ENCODE results near the gene CMC1.

The CMC1 gene

GRCh38 chr3:28320981-28321380 is 79.6 kb downstream of the CMC1 start:
- H3K4me3 ChIP-seq (ENCODE audit: low read depth, low read length), result no peak overlapping the region
- TF ChIP-seq CTCF (IDR thresholded peaks at IDR 0.05; ENCODE audit: borderline replicate concordance, insufficient read depth, low read depth, low read length), result no peak

- H3K4me3 ChIP-seq (ENCODE audit: low read depth, low read length), result no peak overlapping the region
- TF ChIP-seq CTCF (IDR thresholded peaks at IDR 0.05; ENCODE audit: borderline replicate concordance, insufficient read depth, low read depth, low read length), result no peak
These were observed 81.0 kb downstream of the CMC1 start for GRCh38 chr3:28322464-28322863.

GRCh38 chr3:28326458-28326926 is 85.1 kb downstream of the CMC1 start:
- no peak overlapping the region for H3K4me3 ChIP-seq (ENCODE audit: low read depth, low read length)
- TF ChIP-seq CTCF (IDR thresholded peaks at IDR 0.05; ENCODE audit: borderline replicate concordance, insufficient read depth, low read depth, low read length), result no peak

GRCh38 chr3:28328188-28329151 is 87.1 kb downstream of the CMC1 start:
- no peak overlapping the region for H3K4me3 ChIP-seq (ENCODE audit: low read depth, low read length)
- TF ChIP-seq CTCF (IDR thresholded peaks at IDR 0.05; ENCODE audit: borderline replicate concordance, insufficient read depth, low read depth, low read length), result peak; percentile 11; the same call in 1 of the 2 replicates

- no peak for TF ChIP-seq CTCF (IDR thresholded peaks at IDR 0.05; ENCODE audit: borderline replicate concordance, insufficient read depth, low read depth, low read length)
These were observed 93.1 kb downstream of the CMC1 start for GRCh38 chr3:28334552-28334951.

GRCh38 chr3:28335246-28335645 is 93.8 kb downstream of the CMC1 start:
- no peak overlapping the region for H3K4me3 ChIP-seq (ENCODE audit: low read depth, low read length)
- no peak for TF ChIP-seq CTCF (IDR thresholded peaks at IDR 0.05; ENCODE audit: borderline replicate concordance, insufficient read depth, low read depth, low read length)

More at GRCh38 chr3:28334552-28334951, 93.1 kb downstream of the CMC1 start:
- no peak overlapping the region for H3K4me3 ChIP-seq (ENCODE audit: low read depth, low read length)

- no peak overlapping the region for H3K4me3 ChIP-seq (ENCODE audit: low read depth, low read length)
- no peak for TF ChIP-seq CTCF (IDR thresholded peaks at IDR 0.05; ENCODE audit: borderline replicate concordance, insufficient read depth, low read depth, low read length)
These were observed 95.8 kb downstream of the CMC1 start for GRCh38 chr3:28337230-28337629.

Data from GM12875 (cell line).